Kidney (tissue), 14 donors: ENCODE measurements around the gene CPE. TPM values are rescaled to one million over a fixed set of nuclear protein-coding genes. Genes with fewer than 3 reads are reported as not detected.

Source experiments
- DNase-seq, 5 donors: peaks; one replicate each; pipeline ENCODE4 v3.0.0-alpha.2; 2013 to 2020
- FAIRE-seq: peaks from 2 replicates; lab custom pipeline; 2012; peaks lifted over from hg19 to GRCh38; lab: Jason Lieb, UNC
- H3K27ac ChIP-seq, 2 donors: one replicate each; pipeline ENCODE4 v1.7.0; 2013; ENCODE audit warnings: low read depth in 2 of 2, low read length in 2 of 2, inconsistent platforms in 1 of 2
- H3K27me3 ChIP-seq: one replicate; pipeline ENCODE4 v1.7.1; 2013; ENCODE audit warnings: low read length, inconsistent platforms; ENCODE audit not compliant: control insufficient read depth, insufficient read depth
- H3K36me3 ChIP-seq, 3 donors: one replicate each; pipeline versions ENCODE4 v1.7.0 to v1.7.1; 2013; ENCODE audit warnings: low read length in 3 of 3, control low read depth in 1 of 3, inconsistent platforms in 1 of 3; ENCODE audit not compliant: insufficient read depth in 3 of 3, control insufficient read depth in 2 of 3
- H3K4me1 ChIP-seq, 3 donors: one replicate each; pipeline versions ENCODE4 v1.7.0 to v1.7.1; 2013; ENCODE audit warnings: low read length in 3 of 3, inconsistent platforms in 1 of 3, low read depth in 1 of 3; ENCODE audit not compliant: control insufficient read depth in 2 of 3, insufficient read depth in 2 of 3
- H3K4me3 ChIP-seq, 3 donors: one replicate each; pipeline versions ENCODE4 v1.7.0 to v1.8.1; 2013; ENCODE audit warnings: low read length in 3 of 3, control low read depth in 1 of 3, inconsistent platforms in 1 of 3
- H3K9ac ChIP-seq, 3 donors: one replicate each; pipeline versions ENCODE4 v1.7.0 to v1.7.1; 2013; ENCODE audit warnings: low read length in 3 of 3, control low read depth in 1 of 3, inconsistent platforms in 1 of 3
- H3K9me3 ChIP-seq, 3 donors: one replicate each; pipeline versions ENCODE4 v1.7.0 to v1.7.1; 2013; ENCODE audit warnings: low read length in 3 of 3, control low read depth in 1 of 3, inconsistent platforms in 1 of 3; ENCODE audit not compliant: control insufficient read depth in 2 of 3, insufficient read depth in 1 of 3
- CTCF ChIP-seq: IDR thresholded peaks from 3 replicates; pipeline ENCODE4 v1.5.1; 2012; ENCODE audit warnings: mild to moderate bottlenecking, moderate library complexity, borderline replicate concordance; ENCODE audit not compliant: insufficient read depth; ENCODE audit errors: extremely low read depth
- intact Hi-C: fragments of 100-400 bp; cut with DNase I; formaldehyde crosslinking; loops from one replicate; pipeline ENCODE4 v1.11.1; 2022
- polyA plus RNA-seq: library from polyadenylated mRNA; stranded (reverse); fragments of 350-450 nt; fragmentation: Illumina TruSeq; extraction: RNeasy Lipid Tissue Mini Kit (QIAGEN cat#74804); gene quantifications from one replicate; pipeline ENCODE4 v1.2.3, GENCODE V29; 2014; ENCODE audit warnings: low read depth, low replicate concordance; ENCODE audit not compliant: insufficient read depth
- total RNA-seq: library from RNA; stranded (reverse); fragmentation: NEBNext Ultra II Directional; extraction: Animal tissue kit (Norgen Biotek cat#: 25700); gene quantifications from one replicate; pipeline ENCODE4 v1.2.1, GENCODE V29; 2021
- donor health status: control.
- donor health status: control.
- donor health status: control.
- donor health status: control.
- donor health status: control.
- donor health status: DM: yes; HTN: yes; CAD: no.
- donor health status: Normal renal cell carcinoma (clear cell type).

Gene CPE
- total and polyA plus RNA-seq, 2 donors from 2014 or later = 24.2 to 87.7 TPM

- Histone ChIP-seq H3K4me3 (no peak overlapping the region), H3K27me3 (no peaks in the 10 kb centered on the region), H3K4me1 (no peaks in the 10 kb centered on the region), H3K9me3 (no peaks in the 10 kb centered on the region), H3K9ac (no peak overlapping the region), H3K27ac (no peak overlapping the region), H3K36me3 (no peaks in the 10 kb centered on the region)
- TF ChIP-seq CTCF = no peak
- FAIRE-seq = no peak
- intact Hi-C loops = no loop called here
- no peak for DNase-seq
These were observed 94.3 kb downstream of the CPE start for GRCh38 chr4:165472943-165473676.

GRCh38 chr4:165474784-165475705, 96.2 kb downstream of the CPE start:
- no peak for FAIRE-seq

GRCh38 chr4:165475706-165476070, 96.9 kb downstream of the CPE start:
- H3K4me3 ChIP-seq = no peak overlapping the region
- TF ChIP-seq CTCF = no peak
- FAIRE-seq = no peak
- H3K27ac ChIP-seq = no peak overlapping the region
- H3K27me3 ChIP-seq = no peaks in the 10 kb centered on the region
- intact Hi-C loops = no loop called here
- DNase-seq = no peak
- no peaks in the 10 kb centered on the region for H3K36me3 ChIP-seq
- no peak overlapping the region for H3K9ac ChIP-seq
- no peaks in the 10 kb centered on the region for H3K4me1 ChIP-seq
- no peaks in the 10 kb centered on the region for H3K9me3 ChIP-seq

More at GRCh38 chr4:165474784-165475705, 96.2 kb downstream of the CPE start:
- no peak for DNase-seq
- no peak for TF ChIP-seq CTCF
- H3K27ac ChIP-seq = no peak overlapping the region
- intact Hi-C loops = no loop called here
- H3K27me3 ChIP-seq = no peaks in the 10 kb centered on the region
- no peaks in the 10 kb centered on the region for H3K4me1 ChIP-seq
- no peak overlapping the region for H3K4me3 ChIP-seq
- no peaks in the 10 kb centered on the region for H3K36me3 ChIP-seq
- H3K9me3 ChIP-seq = no peaks in the 10 kb centered on the region
- no peak overlapping the region for H3K9ac ChIP-seq
